WTC11 (cell line): ENCODE data around the gene GHR. TPM values are rescaled to one million over a fixed set of nuclear protein-coding genes. Genes with fewer than 3 reads are reported as not detected.

Experiments used
- ATAC-seq: fragments of 200-7000 bp; cut with Tn5 transposase; 2 replicates; pipeline ENCODE4 v1.10.0; 2021; ENCODE audit warnings: mild to moderate bottlenecking, moderate library complexity
- CTCF ChIA-PET: fragments of 300-600 bp; sonication (Branson Sonifier 250); formaldehyde crosslinking; loops from one replicate; lab custom pipeline; 2021; ENCODE audit warnings: antibody characterized with exemption; lab: Charles Lee
- POLR2A ChIA-PET: fragments of 350-600 bp; sonication (Branson Sonifier 250); formaldehyde crosslinking; loops from one replicate; lab custom pipeline; 2021; ENCODE audit warnings: antibody characterized with exemption; lab: Charles Lee
- DNase-seq: peaks from one replicate; pipeline ENCODE4 v3.0.0; 2021; ENCODE audit warnings: low spot score
- H3K27ac Mint-ChIP-seq: 2 replicates; pipeline ENCODE4 v1.8.0; 2021; ENCODE audit warnings: mixed read lengths
- H3K27me3 Mint-ChIP-seq: 2 replicates; pipeline ENCODE4 v1.8.0; 2021; ENCODE audit warnings: low read depth, mild to moderate bottlenecking, moderate library complexity, mixed read lengths
- H3K36me3 Mint-ChIP-seq: 2 replicates; pipeline ENCODE4 v1.8.0; 2021; ENCODE audit warnings: mixed read lengths
- H3K4me1 Mint-ChIP-seq: 2 replicates; pipeline ENCODE4 v1.8.0; 2022; ENCODE audit warnings: mixed read lengths
- H3K4me3 Mint-ChIP-seq: 2 replicates; pipeline ENCODE4 v1.8.0; 2021; ENCODE audit warnings: mild to moderate bottlenecking, moderate library complexity, mixed read lengths
- H3K9me3 Mint-ChIP-seq: 2 replicates; pipeline ENCODE4 v1.8.0; 2021; ENCODE audit warnings: mixed read lengths
- CREM ChIP-seq: sonication (generic); formaldehyde crosslinking; IDR thresholded peaks from 2 replicates; pipeline ENCODE4 v1.8.1; 2022; ENCODE audit warnings: mild to moderate bottlenecking, missing genetic modification reagents, moderate library complexity
- GRHL2 ChIP-seq: fragments of 250-450 bp; sonication (Bioruptor Pico); IDR thresholded peaks from 2 replicates; pipeline ENCODE4 v1.8.0; 2022; ENCODE audit warnings: mild to moderate bottlenecking, moderate library complexity; ENCODE audit not compliant: insufficient replicate concordance, severe bottlenecking
- IRF2 ChIP-seq: sonication (generic); formaldehyde crosslinking; IDR thresholded peaks from 2 replicates; pipeline ENCODE4 v1.8.0; 2022; ENCODE audit warnings: low read depth, missing genetic modification reagents, borderline replicate concordance
- NFE2L1 ChIP-seq: sonication (generic); formaldehyde crosslinking; IDR thresholded peaks from 2 replicates; pipeline ENCODE4 v1.8.1; 2023; ENCODE audit warnings: missing genetic modification reagents
- NR1H2 ChIP-seq: sonication (generic); formaldehyde crosslinking; IDR thresholded peaks from 2 replicates; pipeline ENCODE4 v1.9.0; 2021; ENCODE audit warnings: mild to moderate bottlenecking, moderate library complexity, missing genetic modification reagents
- SMAD3 ChIP-seq: sonication (generic); formaldehyde crosslinking; IDR thresholded peaks from 2 replicates; pipeline ENCODE4 v1.8.0; 2022; ENCODE audit warnings: missing genetic modification reagents, mild to moderate bottlenecking, borderline replicate concordance
- TCF7 ChIP-seq: sonication (generic); formaldehyde crosslinking; IDR thresholded peaks from 2 replicates; pipeline ENCODE4 v1.8.0; 2022; ENCODE audit warnings: mild to moderate bottlenecking, low read depth, missing genetic modification reagents, moderate library complexity
- TEAD1 ChIP-seq: sonication (generic); formaldehyde crosslinking; IDR thresholded peaks from 2 replicates; pipeline ENCODE4 v1.8.0; 2022; ENCODE audit warnings: mild to moderate bottlenecking, missing genetic modification reagents
- ZNF121 ChIP-seq: sonication (generic); formaldehyde crosslinking; IDR thresholded peaks from 2 replicates; pipeline ENCODE4 v1.8.0; 2023; ENCODE audit warnings: missing genetic modification reagents
- ZNF138 ChIP-seq: sonication (generic); formaldehyde crosslinking; conservative IDR thresholded peaks from 2 replicates; pipeline ENCODE4 v1.8.1; 2022; ENCODE audit warnings: mild to moderate bottlenecking, moderate library complexity, missing genetic modification reagents
- ZNF219 ChIP-seq: sonication (generic); formaldehyde crosslinking; IDR thresholded peaks from 2 replicates; pipeline ENCODE4 v1.8.0; 2023; ENCODE audit warnings: missing genetic modification reagents, mild to moderate bottlenecking, borderline replicate concordance
- ZNF232 ChIP-seq: sonication (generic); formaldehyde crosslinking; IDR thresholded peaks from 2 replicates; pipeline ENCODE4 v1.8.0; 2022; ENCODE audit warnings: mild to moderate bottlenecking, missing genetic modification reagents
- ZNF263 ChIP-seq: sonication (generic); formaldehyde crosslinking; IDR thresholded peaks from 2 replicates; pipeline ENCODE4 v1.8.1; 2022; ENCODE audit warnings: low read depth, mild to moderate bottlenecking, moderate library complexity, missing genetic modification reagents
- total RNA-seq: library from RNA; stranded (reverse); gene quantifications from 3 replicates; pipeline ENCODE4 v1.2.3, GENCODE V29; 2021
- TF ChIP-seq, protein P1 (sequence below): sonication (generic); formaldehyde crosslinking; IDR thresholded peaks from 2 replicates; pipeline ENCODE4 v1.8.1; 2023; ENCODE audit warnings: mild to moderate bottlenecking, missing genetic modification reagents
- TF ChIP-seq, protein P2 (sequence below): sonication (generic); formaldehyde crosslinking; IDR thresholded peaks from 2 replicates; pipeline ENCODE4 v1.8.1; 2023; ENCODE audit warnings: mild to moderate bottlenecking, missing genetic modification reagents
- TF ChIP-seq, protein P3 (sequence below): sonication (generic); formaldehyde crosslinking; IDR thresholded peaks from 2 replicates; pipeline ENCODE4 v1.8.0; 2022; ENCODE audit warnings: mild to moderate bottlenecking, missing genetic modification reagents
- TF ChIP-seq, protein P4 (sequence below): fragments of 250-450 bp; sonication (Bioruptor Pico); IDR thresholded peaks from 2 replicates; pipeline ENCODE4 v1.9.0; 2021; ENCODE audit warnings: moderate library complexity, mild to moderate bottlenecking, inconsistent platforms, borderline replicate concordance
- TF ChIP-seq, protein P5 (sequence below): sonication (generic); formaldehyde crosslinking; IDR thresholded peaks from 2 replicates; pipeline ENCODE4 v1.8.0; 2023; ENCODE audit warnings: mild to moderate bottlenecking, missing genetic modification reagents
- TF ChIP-seq, protein P6 (sequence below): sonication (generic); formaldehyde crosslinking; IDR thresholded peaks from 2 replicates; pipeline ENCODE4 v1.8.1; 2023; ENCODE audit warnings: mild to moderate bottlenecking, missing genetic modification reagents, moderate library complexity

Gene GHR
- total RNA-seq, 1 experiment from 2014 or later, result 0.57 TPM

DNA sequence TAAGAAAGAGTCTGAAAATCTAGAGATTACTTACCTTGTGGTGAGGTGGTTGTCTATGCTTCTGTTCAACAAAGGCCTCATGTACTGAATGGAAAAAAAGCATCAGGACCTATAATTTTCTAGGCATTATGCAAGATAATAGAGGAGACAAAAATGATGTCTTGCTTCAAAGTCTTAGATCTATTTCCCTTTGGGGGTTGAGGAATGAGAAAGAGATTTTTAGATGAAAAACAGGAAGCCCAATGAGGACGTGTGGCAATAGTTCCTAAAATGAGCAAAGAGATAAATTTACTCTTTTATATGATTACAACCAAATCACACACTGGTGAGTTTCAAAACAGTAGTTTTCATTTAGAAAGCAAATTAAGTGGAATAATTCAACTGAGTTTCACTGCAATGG is 99.5 kb downstream of the GHR start (continued):
- TF ChIP-seq, protein P1, sequence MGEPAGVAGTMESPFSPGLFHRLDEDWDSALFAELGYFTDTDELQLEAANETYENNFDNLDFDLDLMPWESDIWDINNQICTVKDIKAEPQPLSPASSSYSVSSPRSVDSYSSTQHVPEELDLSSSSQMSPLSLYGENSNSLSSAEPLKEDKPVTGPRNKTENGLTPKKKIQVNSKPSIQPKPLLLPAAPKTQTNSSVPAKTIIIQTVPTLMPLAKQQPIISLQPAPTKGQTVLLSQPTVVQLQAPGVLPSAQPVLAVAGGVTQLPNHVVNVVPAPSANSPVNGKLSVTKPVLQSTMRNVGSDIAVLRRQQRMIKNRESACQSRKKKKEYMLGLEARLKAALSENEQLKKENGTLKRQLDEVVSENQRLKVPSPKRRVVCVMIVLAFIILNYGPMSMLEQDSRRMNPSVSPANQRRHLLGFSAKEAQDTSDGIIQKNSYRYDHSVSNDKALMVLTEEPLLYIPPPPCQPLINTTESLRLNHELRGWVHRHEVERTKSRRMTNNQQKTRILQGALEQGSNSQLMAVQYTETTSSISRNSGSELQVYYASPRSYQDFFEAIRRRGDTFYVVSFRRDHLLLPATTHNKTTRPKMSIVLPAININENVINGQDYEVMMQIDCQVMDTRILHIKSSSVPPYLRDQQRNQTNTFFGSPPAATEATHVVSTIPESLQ (CRISPR knock-in tag), result no peak
- TF ChIP-seq CREM (CRISPR knock-in tag), result no peak
- TF ChIP-seq, protein P2, sequence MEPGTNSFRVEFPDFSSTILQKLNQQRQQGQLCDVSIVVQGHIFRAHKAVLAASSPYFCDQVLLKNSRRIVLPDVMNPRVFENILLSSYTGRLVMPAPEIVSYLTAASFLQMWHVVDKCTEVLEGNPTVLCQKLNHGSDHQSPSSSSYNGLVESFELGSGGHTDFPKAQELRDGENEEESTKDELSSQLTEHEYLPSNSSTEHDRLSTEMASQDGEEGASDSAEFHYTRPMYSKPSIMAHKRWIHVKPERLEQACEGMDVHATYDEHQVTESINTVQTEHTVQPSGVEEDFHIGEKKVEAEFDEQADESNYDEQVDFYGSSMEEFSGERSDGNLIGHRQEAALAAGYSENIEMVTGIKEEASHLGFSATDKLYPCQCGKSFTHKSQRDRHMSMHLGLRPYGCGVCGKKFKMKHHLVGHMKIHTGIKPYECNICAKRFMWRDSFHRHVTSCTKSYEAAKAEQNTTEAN (CRISPR knock-in tag), result no peak

DNA sequence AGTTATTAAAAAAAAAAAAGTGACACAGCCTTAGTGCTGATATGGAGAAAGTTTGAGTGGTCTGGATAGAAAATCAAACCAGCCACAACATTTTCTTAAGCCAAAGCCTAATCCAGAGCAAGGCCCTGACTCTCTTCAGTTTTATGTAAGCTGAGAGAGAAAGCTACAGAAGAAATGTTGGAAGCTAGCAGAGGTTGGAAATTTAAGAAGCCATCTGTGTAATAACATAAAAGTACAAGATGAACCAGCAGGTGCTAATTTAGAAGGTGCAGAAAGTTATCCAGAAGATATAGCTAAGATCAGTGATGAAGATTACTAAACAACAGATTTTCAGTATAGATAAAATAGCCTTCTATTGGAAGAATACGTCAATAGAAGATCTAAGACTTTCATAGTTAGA is 102.9 kb downstream of the GHR start:
- TF ChIP-seq NR1H2, result no peak
- no peak for TF ChIP-seq IRF2 (CRISPR knock-in tag)
- no peak for TF ChIP-seq ZNF219 (CRISPR knock-in tag)
- no peak for TF ChIP-seq ZNF121 (CRISPR knock-in tag)
- no peak for TF ChIP-seq GRHL2 (CRISPR knock-in tag)
- no peak for TF ChIP-seq ZNF138 (CRISPR knock-in tag)
- TF ChIP-seq TEAD1 (CRISPR knock-in tag), result no peak
- no peak for TF ChIP-seq SMAD3
- TF ChIP-seq, protein P1 (CRISPR knock-in tag), result no peak
- no peak for TF ChIP-seq ZNF232
- no peak for TF ChIP-seq NFE2L1 (CRISPR knock-in tag)
- TF ChIP-seq, protein P3, sequence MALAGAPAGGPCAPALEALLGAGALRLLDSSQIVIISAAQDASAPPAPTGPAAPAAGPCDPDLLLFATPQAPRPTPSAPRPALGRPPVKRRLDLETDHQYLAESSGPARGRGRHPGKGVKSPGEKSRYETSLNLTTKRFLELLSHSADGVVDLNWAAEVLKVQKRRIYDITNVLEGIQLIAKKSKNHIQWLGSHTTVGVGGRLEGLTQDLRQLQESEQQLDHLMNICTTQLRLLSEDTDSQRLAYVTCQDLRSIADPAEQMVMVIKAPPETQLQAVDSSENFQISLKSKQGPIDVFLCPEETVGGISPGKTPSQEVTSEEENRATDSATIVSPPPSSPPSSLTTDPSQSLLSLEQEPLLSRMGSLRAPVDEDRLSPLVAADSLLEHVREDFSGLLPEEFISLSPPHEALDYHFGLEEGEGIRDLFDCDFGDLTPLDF (CRISPR knock-in tag), result no peak
- TF ChIP-seq CREM (CRISPR knock-in tag), result no peak
- TF ChIP-seq, protein P4, sequence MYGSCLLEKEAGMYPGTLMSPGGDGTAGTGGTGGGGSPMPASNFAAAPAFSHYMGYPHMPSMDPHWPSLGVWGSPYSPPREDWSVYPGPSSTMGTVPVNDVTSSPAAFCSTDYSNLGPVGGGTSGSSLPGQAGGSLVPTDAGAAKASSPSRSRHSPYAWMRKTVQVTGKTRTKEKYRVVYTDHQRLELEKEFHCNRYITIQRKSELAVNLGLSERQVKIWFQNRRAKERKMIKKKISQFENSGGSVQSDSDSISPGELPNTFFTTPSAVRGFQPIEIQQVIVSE (CRISPR knock-in tag), result no peak
- no peak for TF ChIP-seq ZNF263 (CRISPR knock-in tag)
- TF ChIP-seq, protein P5, sequence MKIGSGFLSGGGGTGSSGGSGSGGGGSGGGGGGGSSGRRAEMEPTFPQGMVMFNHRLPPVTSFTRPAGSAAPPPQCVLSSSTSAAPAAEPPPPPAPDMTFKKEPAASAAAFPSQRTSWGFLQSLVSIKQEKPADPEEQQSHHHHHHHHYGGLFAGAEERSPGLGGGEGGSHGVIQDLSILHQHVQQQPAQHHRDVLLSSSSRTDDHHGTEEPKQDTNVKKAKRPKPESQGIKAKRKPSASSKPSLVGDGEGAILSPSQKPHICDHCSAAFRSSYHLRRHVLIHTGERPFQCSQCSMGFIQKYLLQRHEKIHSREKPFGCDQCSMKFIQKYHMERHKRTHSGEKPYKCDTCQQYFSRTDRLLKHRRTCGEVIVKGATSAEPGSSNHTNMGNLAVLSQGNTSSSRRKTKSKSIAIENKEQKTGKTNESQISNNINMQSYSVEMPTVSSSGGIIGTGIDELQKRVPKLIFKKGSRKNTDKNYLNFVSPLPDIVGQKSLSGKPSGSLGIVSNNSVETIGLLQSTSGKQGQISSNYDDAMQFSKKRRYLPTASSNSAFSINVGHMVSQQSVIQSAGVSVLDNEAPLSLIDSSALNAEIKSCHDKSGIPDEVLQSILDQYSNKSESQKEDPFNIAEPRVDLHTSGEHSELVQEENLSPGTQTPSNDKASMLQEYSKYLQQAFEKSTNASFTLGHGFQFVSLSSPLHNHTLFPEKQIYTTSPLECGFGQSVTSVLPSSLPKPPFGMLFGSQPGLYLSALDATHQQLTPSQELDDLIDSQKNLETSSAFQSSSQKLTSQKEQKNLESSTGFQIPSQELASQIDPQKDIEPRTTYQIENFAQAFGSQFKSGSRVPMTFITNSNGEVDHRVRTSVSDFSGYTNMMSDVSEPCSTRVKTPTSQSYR (CRISPR knock-in tag), result no peak
- TF ChIP-seq, protein P6, sequence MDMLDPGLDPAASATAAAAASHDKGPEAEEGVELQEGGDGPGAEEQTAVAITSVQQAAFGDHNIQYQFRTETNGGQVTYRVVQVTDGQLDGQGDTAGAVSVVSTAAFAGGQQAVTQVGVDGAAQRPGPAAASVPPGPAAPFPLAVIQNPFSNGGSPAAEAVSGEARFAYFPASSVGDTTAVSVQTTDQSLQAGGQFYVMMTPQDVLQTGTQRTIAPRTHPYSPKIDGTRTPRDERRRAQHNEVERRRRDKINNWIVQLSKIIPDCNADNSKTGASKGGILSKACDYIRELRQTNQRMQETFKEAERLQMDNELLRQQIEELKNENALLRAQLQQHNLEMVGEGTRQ (CRISPR knock-in tag), result no peak
- TF ChIP-seq TCF7 (CRISPR knock-in tag), result no peak
- ATAC-seq (no peak), DNase-seq (no peak)
- H3K27me3 Mint-ChIP-seq, result no peaks in the 10 kb centered on the region; the same call in none of the 2 replicates
- peaks cover 53% of the 10 kb centered on the region for H3K9me3 Mint-ChIP-seq
- POLR2A ChIA-PET, result no interaction called here
- peaks cover 22% of the 10 kb centered on the region for H3K36me3 Mint-ChIP-seq
- CTCF ChIA-PET, result no interaction called here
- no peak overlapping the region for H3K4me3 Mint-ChIP-seq
- H3K27ac Mint-ChIP-seq, result no peak overlapping the region
- H3K4me1 Mint-ChIP-seq, result no peaks in the 10 kb centered on the region
